MM.1S (cell line): ENCODE measurements around the gene AZI2.
A peak's percentile ranks its signal among the peaks of the same experiment; 100 is the strongest.

ENCODE experiments used
- EZH2 ChIP-seq: fragments of 300-600 bp; sonication (generic); optimal IDR thresholded peaks from 2 replicates; pipeline ENCODE3; 2017; ENCODE audit warnings: low read depth, mild to moderate bottlenecking, antibody characterized with exemption, low read length, mixed read lengths
- TF ChIP-seq, protein P1 (sequence below): fragments of 300-600 bp; sonication (generic); IDR thresholded peaks from 2 replicates; pipeline ENCODE4 v1.5.1; 2016; ENCODE audit warnings: antibody characterized with exemption, low read length, mixed read lengths

DNA sequence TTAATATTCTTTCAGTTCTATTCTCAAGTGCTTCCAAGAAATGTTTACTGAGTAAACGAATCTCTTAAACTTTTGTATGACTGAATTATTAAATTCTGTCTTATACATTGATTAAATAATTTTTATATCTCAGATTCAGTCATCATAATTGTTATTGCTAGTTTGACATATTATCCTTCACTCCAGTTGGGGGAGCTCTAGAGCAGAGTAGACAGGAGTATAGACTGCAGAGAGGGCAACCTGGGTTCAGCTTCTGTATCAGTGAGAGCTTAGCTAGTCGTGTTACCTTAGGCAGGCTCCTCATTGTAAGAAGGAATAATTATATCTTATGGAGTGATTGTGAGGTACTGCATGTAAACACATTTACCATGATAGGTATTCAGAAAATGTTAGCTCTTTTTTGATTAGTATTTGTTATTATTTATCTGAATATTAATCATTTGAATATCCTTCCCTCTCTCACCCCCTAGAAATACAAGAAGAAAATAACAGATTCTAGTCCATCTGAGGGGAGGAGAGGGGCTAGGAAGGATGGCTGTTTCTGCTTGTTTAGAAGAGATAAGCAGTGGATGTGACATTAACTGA is 31.1 kb downstream of the AZI2 start:
- TF ChIP-seq EZH2 = no peak
- TF ChIP-seq, protein P1, sequence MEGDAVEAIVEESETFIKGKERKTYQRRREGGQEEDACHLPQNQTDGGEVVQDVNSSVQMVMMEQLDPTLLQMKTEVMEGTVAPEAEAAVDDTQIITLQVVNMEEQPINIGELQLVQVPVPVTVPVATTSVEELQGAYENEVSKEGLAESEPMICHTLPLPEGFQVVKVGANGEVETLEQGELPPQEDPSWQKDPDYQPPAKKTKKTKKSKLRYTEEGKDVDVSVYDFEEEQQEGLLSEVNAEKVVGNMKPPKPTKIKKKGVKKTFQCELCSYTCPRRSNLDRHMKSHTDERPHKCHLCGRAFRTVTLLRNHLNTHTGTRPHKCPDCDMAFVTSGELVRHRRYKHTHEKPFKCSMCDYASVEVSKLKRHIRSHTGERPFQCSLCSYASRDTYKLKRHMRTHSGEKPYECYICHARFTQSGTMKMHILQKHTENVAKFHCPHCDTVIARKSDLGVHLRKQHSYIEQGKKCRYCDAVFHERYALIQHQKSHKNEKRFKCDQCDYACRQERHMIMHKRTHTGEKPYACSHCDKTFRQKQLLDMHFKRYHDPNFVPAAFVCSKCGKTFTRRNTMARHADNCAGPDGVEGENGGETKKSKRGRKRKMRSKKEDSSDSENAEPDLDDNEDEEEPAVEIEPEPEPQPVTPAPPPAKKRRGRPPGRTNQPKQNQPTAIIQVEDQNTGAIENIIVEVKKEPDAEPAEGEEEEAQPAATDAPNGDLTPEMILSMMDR = peak; percentile 67
